Measurements from ENCODE around the gene HYAL2.

HYAL2 gene

GRCh38 chr3:50269460-50269859 is 53.1 kb downstream of the HYAL2 start:
- no peak for DNase-seq (ENCODE audit: low spot score)

GRCh38 chr3:50268703-50269451 is 53.7 kb downstream of the HYAL2 start, which contains the start of gene SEMA3B:
TSS of gene SEMA3B (plus strand) at chr3:50269147. CDS start at chr3:50269241, 94 bp downstream.
- peak; percentile 79 for DNase-seq (ENCODE audit: low spot score)

- DNase-seq (ENCODE audit: low spot score) = no peak
Measured at GRCh38 chr3:50268276-50268675, 54.3 kb downstream of the HYAL2 start.

Data from GM03348 (cell line).